GM18867 (cell line): ENCODE data around the gene GOLGB1.
A peak's percentile ranks its signal among the peaks of the same experiment; 100 is the strongest.
"Not testable (repeated sequence)": the region's sequence is repeated elsewhere in the genome, so short reads cannot be mapped to it uniquely, and the experiment has no call there.

Experiments
- ATAC-seq: cut with Tn5 transposase; IDR thresholded peaks from one replicate; pipeline ENCODE4 v1.9.1; 2021; ENCODE audit warnings: mild to moderate bottlenecking, moderate library complexity; ENCODE audit not compliant: unreplicated experiment

The GOLGB1 gene, protein sequence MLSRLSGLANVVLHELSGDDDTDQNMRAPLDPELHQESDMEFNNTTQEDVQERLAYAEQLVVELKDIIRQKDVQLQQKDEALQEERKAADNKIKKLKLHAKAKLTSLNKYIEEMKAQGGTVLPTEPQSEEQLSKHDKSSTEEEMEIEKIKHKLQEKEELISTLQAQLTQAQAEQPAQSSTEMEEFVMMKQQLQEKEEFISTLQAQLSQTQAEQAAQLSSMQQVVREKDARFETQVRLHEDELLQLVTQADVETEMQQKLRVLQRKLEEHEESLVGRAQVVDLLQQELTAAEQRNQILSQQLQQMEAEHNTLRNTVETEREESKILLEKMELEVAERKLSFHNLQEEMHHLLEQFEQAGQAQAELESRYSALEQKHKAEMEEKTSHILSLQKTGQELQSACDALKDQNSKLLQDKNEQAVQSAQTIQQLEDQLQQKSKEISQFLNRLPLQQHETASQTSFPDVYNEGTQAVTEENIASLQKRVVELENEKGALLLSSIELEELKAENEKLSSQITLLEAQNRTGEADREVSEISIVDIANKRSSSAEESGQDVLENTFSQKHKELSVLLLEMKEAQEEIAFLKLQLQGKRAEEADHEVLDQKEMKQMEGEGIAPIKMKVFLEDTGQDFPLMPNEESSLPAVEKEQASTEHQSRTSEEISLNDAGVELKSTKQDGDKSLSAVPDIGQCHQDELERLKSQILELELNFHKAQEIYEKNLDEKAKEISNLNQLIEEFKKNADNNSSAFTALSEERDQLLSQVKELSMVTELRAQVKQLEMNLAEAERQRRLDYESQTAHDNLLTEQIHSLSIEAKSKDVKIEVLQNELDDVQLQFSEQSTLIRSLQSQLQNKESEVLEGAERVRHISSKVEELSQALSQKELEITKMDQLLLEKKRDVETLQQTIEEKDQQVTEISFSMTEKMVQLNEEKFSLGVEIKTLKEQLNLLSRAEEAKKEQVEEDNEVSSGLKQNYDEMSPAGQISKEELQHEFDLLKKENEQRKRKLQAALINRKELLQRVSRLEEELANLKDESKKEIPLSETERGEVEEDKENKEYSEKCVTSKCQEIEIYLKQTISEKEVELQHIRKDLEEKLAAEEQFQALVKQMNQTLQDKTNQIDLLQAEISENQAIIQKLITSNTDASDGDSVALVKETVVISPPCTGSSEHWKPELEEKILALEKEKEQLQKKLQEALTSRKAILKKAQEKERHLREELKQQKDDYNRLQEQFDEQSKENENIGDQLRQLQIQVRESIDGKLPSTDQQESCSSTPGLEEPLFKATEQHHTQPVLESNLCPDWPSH (N-terminal part only)

GRCh38 chr3:121749276-121750086 is at the start of gene GOLGB1:
TSS of gene GOLGB1 (minus strand) at chr3:121749741. CDS start at chr3:121730971, 18,770 bp downstream.
- ATAC-seq: peak; percentile 96

DNA sequence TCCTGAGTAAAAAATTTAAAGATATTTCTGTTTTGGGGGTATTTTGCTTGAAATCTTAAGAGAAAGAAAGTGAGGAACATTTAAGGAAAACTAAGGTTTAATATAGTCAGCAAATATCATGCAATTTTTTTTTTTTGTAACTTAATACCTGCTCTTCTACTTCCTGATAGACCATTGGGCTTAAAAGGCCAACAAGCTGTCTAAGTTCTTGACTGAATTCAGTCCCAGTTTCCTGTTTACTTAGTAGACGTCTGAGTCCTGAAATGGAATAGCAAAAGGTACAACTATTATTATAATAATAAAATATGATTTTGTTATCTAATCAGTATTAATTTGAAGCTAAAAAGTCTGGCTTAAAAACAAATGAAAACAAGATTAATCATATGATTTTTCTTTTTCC is 47.4 kb upstream of the GOLGB1 start:
- ATAC-seq: no peak

- ATAC-seq: peak; percentile 65
These were observed 44.9 kb upstream of the GOLGB1 start for GRCh38 chr3:121794264-121794983.

- ATAC-seq: peak; percentile 59
These were observed 43.5 kb upstream of the GOLGB1 start for GRCh38 chr3:121793078-121793477.

GRCh38 chr3:121786485-121786884 is 36.9 kb upstream of the GOLGB1 start:
- no peak for ATAC-seq

DNA sequence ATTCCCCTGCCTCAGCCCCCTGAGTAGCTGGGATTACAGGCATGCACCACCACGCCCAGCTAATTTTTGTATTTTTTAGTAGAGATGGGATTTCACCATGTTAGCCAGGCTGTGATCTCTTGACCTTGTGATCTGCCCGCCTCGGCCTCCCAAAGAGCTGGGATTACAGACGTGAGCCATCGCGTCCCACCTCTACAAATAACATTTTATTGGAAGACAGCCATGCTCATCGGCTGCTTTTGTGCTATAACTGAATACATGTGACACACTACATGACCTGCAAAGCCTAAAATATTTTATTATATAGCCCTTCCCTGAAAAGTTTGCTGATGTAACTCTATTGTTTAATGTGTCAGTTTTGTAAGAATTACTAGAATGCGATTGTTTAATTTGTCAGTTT is 33.2 kb upstream of the GOLGB1 start:
- ATAC-seq: not testable (repeated sequence)

GRCh38 chr3:121781611-121782010 is 32.1 kb upstream of the GOLGB1 start:
- no peak for ATAC-seq

DNA sequence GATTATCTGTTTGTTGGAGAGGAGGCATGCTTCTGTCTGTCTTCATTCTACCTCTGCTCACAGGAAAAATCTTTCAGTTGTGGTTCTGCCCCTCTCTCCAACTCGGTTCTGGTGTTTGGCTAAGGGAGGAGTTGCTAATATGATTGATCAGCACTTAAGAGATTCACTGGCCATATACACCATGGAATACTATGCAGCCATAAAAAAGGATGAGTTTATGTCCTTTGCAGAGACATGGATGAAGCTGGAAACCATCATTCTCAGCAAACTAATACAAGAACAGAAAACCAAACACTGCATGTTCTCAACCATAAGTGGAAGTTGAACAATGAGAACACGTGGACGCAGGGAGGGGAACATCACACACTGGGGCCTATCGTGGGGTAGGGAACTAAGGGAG is 25.6 kb upstream of the GOLGB1 start:
- not testable (repeated sequence) for ATAC-seq

GRCh38 chr3:121769246-121769645 is 19.7 kb upstream of the GOLGB1 start:
- no peak for ATAC-seq

DNA sequence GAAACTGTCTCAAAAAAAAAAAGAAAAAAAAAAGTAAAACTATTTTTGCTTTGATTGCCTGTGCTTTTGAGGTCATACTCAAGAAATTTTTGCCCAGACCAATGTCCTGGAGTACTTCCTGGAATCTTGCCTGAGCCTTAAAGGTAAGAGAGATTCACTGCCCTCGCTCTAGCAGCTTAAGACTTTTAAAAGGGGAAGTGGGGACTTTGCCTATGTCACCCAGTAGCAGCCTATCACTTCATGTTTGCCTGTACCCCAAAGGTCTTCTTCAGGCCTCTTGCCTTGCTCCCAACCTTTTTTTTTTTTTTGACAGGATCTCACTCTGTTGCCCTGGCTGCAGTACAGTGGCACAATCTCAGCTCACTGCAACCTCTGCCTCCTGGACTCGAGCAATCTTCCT is 18.9 kb upstream of the GOLGB1 start:
- no peak for ATAC-seq

DNA sequence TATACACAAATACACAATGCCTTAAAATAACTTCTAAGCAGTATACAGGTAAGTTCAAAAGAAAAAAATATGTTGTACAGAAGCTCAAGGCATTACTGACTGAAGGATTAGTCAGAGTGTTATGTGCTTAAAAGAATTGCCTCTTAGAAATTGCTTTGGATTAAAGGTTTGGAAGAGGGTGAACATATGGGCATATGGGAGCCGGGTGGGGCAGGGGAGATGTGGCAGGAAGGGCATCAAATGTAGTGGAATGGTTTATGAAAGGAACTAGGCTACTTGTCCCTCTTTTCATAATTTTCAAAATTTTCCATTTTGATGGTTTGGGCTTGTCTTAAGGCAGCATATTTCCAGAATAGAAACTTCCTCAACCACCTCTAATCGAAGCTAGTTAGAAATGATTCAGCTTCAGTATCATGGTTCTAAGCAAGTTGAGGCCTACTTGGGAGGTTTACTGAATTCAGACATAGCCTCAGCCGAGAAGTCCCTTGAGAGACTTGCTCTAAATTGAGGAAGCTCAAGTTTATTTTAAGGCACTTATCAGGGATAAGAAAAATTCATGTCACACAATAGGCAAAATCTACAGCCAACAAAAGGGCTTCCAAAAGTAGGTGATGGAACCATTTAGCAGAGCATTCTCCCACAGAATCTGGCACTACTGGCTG is 10.1 kb upstream of the GOLGB1 start:
- ATAC-seq: no peak

- no peak for ATAC-seq
These were observed 9.3 kb upstream of the GOLGB1 start for GRCh38 chr3:121758727-121759450.

GRCh38 chr3:121757812-121758545 is 8.4 kb upstream of the GOLGB1 start:
- no peak for ATAC-seq

DNA sequence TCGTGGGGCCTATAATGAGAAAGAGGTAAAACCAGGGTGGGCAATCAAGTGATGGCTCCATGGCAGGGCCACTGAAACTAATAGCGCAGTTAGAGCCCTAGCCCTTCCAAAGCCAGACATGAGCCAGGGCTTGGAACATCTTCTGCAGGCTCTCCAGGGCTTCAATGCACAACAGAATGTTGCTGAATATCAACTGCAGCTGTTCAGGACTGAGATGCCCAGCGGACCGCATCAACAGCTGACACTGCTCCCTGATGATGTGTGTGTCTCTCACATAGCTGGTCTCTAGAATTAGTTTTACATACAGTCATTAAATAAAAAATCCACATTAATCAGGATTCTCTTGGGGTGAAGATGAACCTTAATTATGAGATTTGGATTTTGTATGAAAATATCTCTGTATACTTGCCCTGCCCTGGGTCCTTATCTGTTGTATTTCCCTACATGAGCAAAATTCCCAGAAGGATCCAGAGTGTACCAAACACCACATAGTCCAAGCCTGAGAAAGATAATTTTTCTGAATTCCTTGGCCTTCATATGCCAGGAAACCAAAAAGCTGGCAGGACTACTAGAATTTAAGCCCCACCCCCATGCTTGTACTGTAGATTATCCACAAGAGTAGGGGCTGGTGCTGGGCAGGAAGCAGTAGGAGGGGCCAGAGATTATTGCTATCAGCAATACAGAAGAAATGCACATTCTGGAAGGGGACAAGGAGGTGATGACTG is 7.7 kb upstream of the GOLGB1 start:
- no peak for ATAC-seq

- ATAC-seq: no peak
These were observed 3.2 kb upstream of the GOLGB1 start for GRCh38 chr3:121752772-121753171.

DNA sequence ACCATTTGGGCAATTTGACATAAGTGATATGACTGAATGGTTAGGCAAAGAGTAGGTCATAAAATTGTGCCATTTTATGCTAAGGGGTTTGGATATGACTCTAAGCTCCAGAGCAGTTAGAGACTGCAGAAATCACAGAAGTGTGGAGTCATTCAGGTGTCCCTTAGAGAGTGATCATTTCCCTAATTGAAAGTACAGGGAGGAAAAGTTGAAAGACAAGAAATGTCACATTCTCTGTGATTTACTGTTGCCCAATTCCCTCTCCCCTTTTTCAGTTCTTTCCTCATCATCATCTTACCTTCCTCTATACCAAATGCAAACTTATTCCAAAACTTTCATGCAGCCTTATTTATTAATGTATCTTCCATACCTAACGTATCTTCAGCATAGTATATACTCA is 2.7 kb upstream of the GOLGB1 start:
- ATAC-seq: no peak

DNA sequence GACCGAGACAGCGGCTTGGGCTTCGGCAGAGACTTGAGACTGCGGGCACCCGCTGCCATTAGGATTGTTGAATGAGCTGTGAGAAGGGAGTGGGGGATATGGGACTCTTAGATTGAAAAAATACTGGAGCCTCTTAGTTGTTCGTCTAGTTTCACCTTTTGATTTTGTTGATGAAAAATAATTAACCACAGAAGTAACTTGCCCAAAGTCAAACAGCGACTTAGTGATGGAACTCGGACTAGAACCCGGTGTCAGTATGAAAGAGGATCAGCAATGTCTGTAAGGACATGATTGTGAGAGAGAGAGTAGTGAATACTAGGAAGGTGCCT is 510 bp upstream of the GOLGB1 start:
- ATAC-seq: no peak
